Karpas-422 (cell line): ENCODE data around the gene ZMYM2. TPM values are rescaled to one million over a fixed set of nuclear protein-coding genes. Genes with fewer than 3 reads are reported as not detected.

ENCODE experiments used
- DNase-seq: peaks from one replicate; pipeline ENCODE4 v3.0.0-alpha.2; 2015
- H2AFZ ChIP-seq: fragments of 200-600 bp; sonication (generic); 2 replicates; pipeline ENCODE4 v1.6.1; 2014; ENCODE audit warnings: antibody characterized with exemption, low read length, mixed read lengths
- H3K27ac ChIP-seq: fragments of 200-600 bp; sonication (generic); 2 replicates; pipeline ENCODE4 v1.5.1; 2014; ENCODE audit warnings: mild to moderate bottlenecking, low read length, moderate library complexity
- H3K27me3 ChIP-seq: fragments of 200-600 bp; sonication (generic); 2 replicates; pipeline ENCODE4 v1.6.1; 2014; ENCODE audit warnings: low read length, mixed read lengths
- H3K36me3 ChIP-seq: fragments of 200-600 bp; sonication (generic); 2 replicates; pipeline ENCODE4 v1.6.1; 2014; ENCODE audit warnings: low read length, mixed read lengths; ENCODE audit not compliant: insufficient read depth
- H3K4me1 ChIP-seq: fragments of 200-600 bp; sonication (generic); 2 replicates; pipeline ENCODE4 v1.6.1; 2014; ENCODE audit warnings: mild to moderate bottlenecking, low read length, mixed read lengths
- H3K4me2 ChIP-seq: fragments of 200-600 bp; sonication (generic); 2 replicates; pipeline ENCODE4 v1.6.1; 2014; ENCODE audit warnings: low read length, low read depth, mild to moderate bottlenecking; ENCODE audit not compliant: poor library complexity, severe bottlenecking
- H3K4me3 ChIP-seq: fragments of 200-600 bp; sonication (generic); 2 replicates; pipeline ENCODE4 v1.5.1; 2014; ENCODE audit warnings: mild to moderate bottlenecking, antibody characterized with exemption, low read length, mixed read lengths
- H3K79me2 ChIP-seq: fragments of 200-600 bp; sonication (generic); 2 replicates; pipeline ENCODE4 v1.6.1; 2014; ENCODE audit warnings: mild to moderate bottlenecking, low read length, mixed read lengths
- H3K9ac ChIP-seq: fragments of 200-600 bp; sonication (generic); 2 replicates; pipeline ENCODE4 v1.6.0; 2014; ENCODE audit warnings: low read length
- H3K9me2 ChIP-seq: fragments of 200-600 bp; sonication (generic), shearing (Covaris generic); replicated peaks from 2 replicates; pipeline ENCODE4 v1.6.0; 2014; ENCODE audit warnings: mild to moderate bottlenecking, low read length, moderate library complexity; ENCODE audit not compliant: insufficient read depth
- H3K9me3 ChIP-seq: fragments of 300-700, 200-600 bp; sonication (generic); 2 replicates; pipeline ENCODE4 v1.6.1; 2014; ENCODE audit warnings: low read length, mixed read lengths
- H4K20me1 ChIP-seq: fragments of 200-600 bp; sonication (generic); 2 replicates; pipeline ENCODE4 v1.6.1; 2014; ENCODE audit warnings: mild to moderate bottlenecking, antibody characterized with exemption, low read length, low read depth; ENCODE audit not compliant: insufficient read depth
- total RNA-seq: library from RNA; depleted of rRNA; stranded (reverse); fragments of >200 nt; shearing (Covaris generic); gene quantifications from 2 replicates; pipeline ENCODE4 v1.2.3, GENCODE V29; 2014; ENCODE audit warnings: low replicate concordance

The ZMYM2 gene
- total RNA-seq, 1 experiment from 2014 or later, result 148 TPM

DNA sequence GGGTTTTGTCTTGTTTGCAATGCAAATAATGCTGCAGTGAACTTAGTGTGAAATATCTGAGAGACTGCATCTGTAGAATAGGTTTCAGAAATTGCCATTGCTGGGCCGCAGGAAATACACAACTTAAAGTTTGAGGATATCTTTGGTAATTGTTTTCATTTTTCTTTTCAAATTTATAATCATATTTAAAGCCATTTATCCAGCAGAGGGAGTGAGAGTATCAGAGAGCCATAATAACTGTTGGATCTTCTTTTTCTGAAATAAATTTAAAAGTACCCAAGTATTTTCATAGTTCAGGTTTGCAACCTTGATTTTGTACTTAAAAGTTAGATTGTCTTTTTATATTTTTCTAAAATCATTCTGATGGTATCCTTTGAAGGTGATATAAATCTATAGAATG, 99.4 kb downstream of the ZMYM2 start:
- H4K20me1 ChIP-seq, result no peaks in the 10 kb centered on the region
- H3K36me3 ChIP-seq, result peaks cover 69% of the 10 kb centered on the region
- H3K9me2 ChIP-seq, result no peaks in the 10 kb centered on the region
- H3K4me3 ChIP-seq, result no peak overlapping the region
- H3K4me2 ChIP-seq, result no peak overlapping the region
- H3K27ac ChIP-seq, result no peak overlapping the region
- no peak overlapping the region for H3K9ac ChIP-seq
- H3K9me3 ChIP-seq, result no peaks in the 10 kb centered on the region
- no peaks in the 10 kb centered on the region for H3K27me3 ChIP-seq
- H2AFZ ChIP-seq, result no peak overlapping the region
- peaks cover 31% of the 10 kb centered on the region for H3K79me2 ChIP-seq
- H3K4me1 ChIP-seq, result no peaks in the 10 kb centered on the region
- DNase-seq, result no peak

DNA sequence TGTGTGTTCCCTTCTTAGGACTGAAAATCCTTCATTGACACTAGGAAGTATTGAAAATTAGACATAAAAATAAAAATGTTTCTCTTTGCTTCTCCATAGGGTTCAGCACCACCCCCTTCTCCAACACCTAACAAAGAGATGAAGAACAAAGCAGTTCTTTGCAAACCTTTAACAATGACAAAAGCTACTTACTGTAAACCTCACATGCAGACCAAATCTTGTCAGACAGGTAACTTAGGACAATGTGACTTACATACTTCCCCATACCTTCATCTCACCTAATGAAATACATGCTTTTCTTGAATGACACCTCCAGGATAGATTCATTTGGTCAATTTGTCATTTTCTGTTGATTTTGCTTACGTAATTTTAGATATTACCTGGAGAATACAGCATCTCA, 99.9 kb downstream of the ZMYM2 start:
- DNase-seq, result no peak
- H3K36me3 ChIP-seq, result peaks cover 68% of the 10 kb centered on the region

DNA sequence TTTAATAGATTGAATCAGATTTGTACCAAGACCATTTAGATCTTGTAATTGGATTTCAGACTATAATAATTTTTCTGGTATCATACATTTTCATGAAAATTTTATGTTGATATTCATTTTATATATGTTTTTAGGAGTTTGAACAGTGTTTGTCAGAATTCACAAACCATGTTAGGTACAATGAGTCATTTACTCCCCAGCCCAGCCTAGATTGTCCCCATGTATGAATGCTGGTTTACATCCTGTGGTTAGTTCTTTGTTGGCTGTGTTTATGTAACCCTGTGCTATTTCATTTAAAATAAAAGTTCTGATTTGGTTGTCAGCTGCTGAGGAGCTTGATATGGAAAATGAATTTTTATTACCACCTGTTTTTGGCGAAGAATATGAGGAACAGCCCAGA, 105.6 kb downstream of the ZMYM2 start:
- Histone ChIP-seq H3K9me3 (no peaks in the 10 kb centered on the region), H3K27ac (no peak overlapping the region), H3K36me3 (peaks cover 69% of the 10 kb centered on the region), H3K79me2 (peaks cover 7% of the 10 kb centered on the region), H3K4me1 (no peaks in the 10 kb centered on the region), H3K4me2 (no peak overlapping the region), H3K27me3 (no peaks in the 10 kb centered on the region), H3K4me3 (no peak overlapping the region), H2AFZ (no peak overlapping the region), H4K20me1 (no peaks in the 10 kb centered on the region), H3K9ac (no peak overlapping the region), H3K9me2 (no peaks in the 10 kb centered on the region)
- no peak for DNase-seq

More for the DNA sequence above, 99.9 kb downstream of the ZMYM2 start:
- H3K4me2 ChIP-seq, result no peak overlapping the region
- H3K9ac ChIP-seq, result no peak overlapping the region
- H2AFZ ChIP-seq, result no peak overlapping the region
- no peaks in the 10 kb centered on the region for H3K9me2 ChIP-seq
- no peaks in the 10 kb centered on the region for H3K27me3 ChIP-seq
- no peaks in the 10 kb centered on the region for H3K9me3 ChIP-seq
- peaks cover 29% of the 10 kb centered on the region for H3K79me2 ChIP-seq
- H3K4me3 ChIP-seq, result no peak overlapping the region
- H3K27ac ChIP-seq, result no peak overlapping the region
- no peaks in the 10 kb centered on the region for H4K20me1 ChIP-seq
- no peaks in the 10 kb centered on the region for H3K4me1 ChIP-seq

DNA sequence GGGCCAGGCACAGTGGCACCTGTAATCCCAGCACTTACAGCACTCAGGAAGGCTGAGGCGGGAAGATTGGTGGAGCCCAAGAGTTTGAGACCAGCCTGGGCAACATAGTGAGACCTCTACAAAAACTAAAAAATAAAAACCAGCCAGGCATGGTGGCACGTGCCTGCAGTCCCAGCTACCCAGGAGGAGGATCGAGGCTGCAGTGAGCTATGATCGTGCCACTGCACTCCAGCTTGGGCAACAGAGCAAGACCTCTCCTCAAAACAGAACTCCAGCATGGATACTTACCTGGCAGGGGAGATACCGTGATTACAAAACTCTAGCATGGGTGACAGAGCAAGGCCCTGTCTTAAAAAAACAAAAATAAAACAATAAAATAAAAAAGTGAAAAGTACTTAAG, 107.0 kb downstream of the ZMYM2 start:
- no peak for DNase-seq
- no peaks in the 10 kb centered on the region for H3K4me1 ChIP-seq
- H3K79me2 ChIP-seq, result peaks cover 12% of the 10 kb centered on the region
- H3K27ac ChIP-seq, result no peak overlapping the region
- no peak overlapping the region for H3K9ac ChIP-seq
- no peak overlapping the region for H3K4me2 ChIP-seq
- no peak overlapping the region for H2AFZ ChIP-seq
- H3K9me3 ChIP-seq, result no peaks in the 10 kb centered on the region
- H3K9me2 ChIP-seq, result no peaks in the 10 kb centered on the region
- H3K36me3 ChIP-seq, result peaks cover 74% of the 10 kb centered on the region
- H3K27me3 ChIP-seq, result no peaks in the 10 kb centered on the region
- H4K20me1 ChIP-seq, result no peaks in the 10 kb centered on the region
- no peak overlapping the region for H3K4me3 ChIP-seq

DNA sequence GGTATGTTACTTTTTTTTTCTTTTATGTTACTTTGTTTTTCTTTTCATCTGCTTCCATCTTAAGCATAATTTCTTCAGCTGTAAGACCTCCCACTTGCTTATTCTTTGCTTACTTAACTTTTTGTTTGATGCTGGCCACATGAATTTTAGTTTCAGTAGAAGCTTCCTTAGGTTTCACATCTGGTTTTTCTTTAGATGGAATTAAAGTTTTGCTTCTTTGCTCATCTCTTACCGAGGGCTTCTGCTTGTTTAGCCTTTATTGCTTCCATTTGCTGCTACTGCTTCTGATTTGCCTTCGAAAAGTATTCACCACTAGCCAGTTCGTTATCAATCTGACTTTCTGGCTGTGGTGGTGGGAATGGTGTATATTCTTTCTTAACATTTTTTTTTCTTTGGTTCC, 111.4 kb downstream of the ZMYM2 start:
- H3K4me2 ChIP-seq, result no peak overlapping the region
- no peak overlapping the region for H2AFZ ChIP-seq
- H3K9me2 ChIP-seq, result no peaks in the 10 kb centered on the region
- DNase-seq, result no peak
- H4K20me1 ChIP-seq, result no peaks in the 10 kb centered on the region
- no peaks in the 10 kb centered on the region for H3K9me3 ChIP-seq
- H3K36me3 ChIP-seq, result peaks cover 66% of the 10 kb centered on the region
- no peak overlapping the region for H3K4me3 ChIP-seq
- no peak overlapping the region for H3K9ac ChIP-seq
- no peak overlapping the region for H3K27ac ChIP-seq
- H3K79me2 ChIP-seq, result peaks cover 18% of the 10 kb centered on the region
- no peaks in the 10 kb centered on the region for H3K27me3 ChIP-seq
- no peaks in the 10 kb centered on the region for H3K4me1 ChIP-seq

DNA sequence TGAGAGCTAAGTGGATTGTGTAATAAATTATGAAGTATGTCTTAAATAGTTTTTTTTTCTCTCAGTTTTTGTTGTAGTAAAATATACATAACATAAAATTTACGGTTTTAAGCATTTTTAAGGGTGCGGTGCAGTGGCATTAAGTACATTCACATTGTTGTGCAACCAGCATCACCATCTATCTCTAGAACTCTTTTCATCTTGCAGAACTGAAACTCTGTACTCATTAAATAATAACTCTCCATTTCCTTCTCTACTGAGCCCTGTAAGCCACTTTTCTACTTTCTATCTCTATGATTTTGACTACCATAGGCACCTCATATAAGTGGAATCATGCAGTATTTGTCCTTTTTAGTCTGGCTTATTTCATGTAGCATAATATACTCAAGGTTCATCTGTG, 115.2 kb downstream of the ZMYM2 start:
- DNase-seq, result no peak
- Histone ChIP-seq H3K27ac (no peak overlapping the region), H3K9ac (no peak overlapping the region), H3K4me2 (no peak overlapping the region), H2AFZ (no peak overlapping the region), H3K9me3 (no peaks in the 10 kb centered on the region), H4K20me1 (no peaks in the 10 kb centered on the region), H3K4me1 (no peaks in the 10 kb centered on the region), H3K9me2 (no peaks in the 10 kb centered on the region), H3K4me3 (no peak overlapping the region), H3K79me2 (peaks cover 19% of the 10 kb centered on the region), H3K27me3 (no peaks in the 10 kb centered on the region), H3K36me3 (peaks cover 48% of the 10 kb centered on the region)

DNA sequence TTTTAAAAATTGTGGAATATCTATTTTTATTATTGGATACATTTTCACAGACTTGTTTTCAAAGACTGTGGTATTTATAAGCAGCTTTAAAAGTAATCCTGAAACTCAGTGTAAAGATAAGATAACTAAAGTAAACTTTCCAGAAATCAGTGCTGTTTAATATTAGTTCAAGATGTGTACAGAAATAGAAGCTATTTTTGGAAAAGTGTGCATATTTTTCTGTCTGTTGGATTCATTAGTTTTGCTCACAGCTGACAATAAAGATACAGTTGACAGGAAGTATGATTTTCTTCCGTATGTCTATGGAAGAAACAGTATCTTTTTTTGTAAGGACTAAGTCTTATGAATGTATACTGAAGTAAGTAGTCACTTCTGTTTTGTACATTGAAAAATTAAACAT, 116.4 kb downstream of the ZMYM2 start:
- Histone ChIP-seq H3K27me3 (no peaks in the 10 kb centered on the region), H3K9me2 (no peaks in the 10 kb centered on the region), H2AFZ (no peak overlapping the region), H3K4me2 (no peak overlapping the region), H3K9me3 (no peaks in the 10 kb centered on the region), H3K27ac (no peak overlapping the region), H3K79me2 (peaks cover 15% of the 10 kb centered on the region), H3K4me1 (no peaks in the 10 kb centered on the region), H3K36me3 (peaks cover 38% of the 10 kb centered on the region), H4K20me1 (no peaks in the 10 kb centered on the region), H3K9ac (no peak overlapping the region), H3K4me3 (no peak overlapping the region)
- no peak for DNase-seq

DNA sequence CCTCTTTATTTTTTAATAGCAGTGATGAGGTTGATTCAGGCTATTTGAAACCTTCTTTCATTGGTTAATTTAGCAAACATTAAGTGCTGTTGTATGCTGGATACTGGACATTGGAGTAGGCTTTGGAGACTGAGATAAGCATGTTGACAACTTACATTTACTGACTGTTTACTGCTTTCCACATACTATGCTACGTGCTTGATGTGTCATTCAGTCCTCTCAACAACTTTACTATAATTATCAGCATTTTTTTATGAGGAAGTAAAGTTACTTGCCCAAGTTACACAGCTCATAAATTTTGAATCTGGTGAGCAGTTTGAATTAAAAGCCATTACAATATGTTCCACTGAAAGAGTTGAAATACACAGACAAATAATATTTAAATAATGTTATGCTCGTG, 118.6 kb downstream of the ZMYM2 start:
- Histone ChIP-seq H4K20me1 (no peaks in the 10 kb centered on the region; the same call in 1 of the 2 replicates), H3K4me3 (no peak overlapping the region), H3K4me2 (no peak overlapping the region)

More for the DNA sequence above, 118.6 kb downstream of the ZMYM2 start:
- H3K27ac ChIP-seq, result no peak overlapping the region
- H2AFZ ChIP-seq, result no peak overlapping the region
- no peaks in the 10 kb centered on the region for H3K9me3 ChIP-seq
- H3K27me3 ChIP-seq, result no peaks in the 10 kb centered on the region
- DNase-seq, result no peak
- peaks cover 6% of the 10 kb centered on the region for H3K79me2 ChIP-seq
- H3K36me3 ChIP-seq, result peaks cover 27% of the 10 kb centered on the region; the same call in 1 of the 2 replicates
- no peaks in the 10 kb centered on the region for H3K9me2 ChIP-seq
- no peaks in the 10 kb centered on the region for H3K4me1 ChIP-seq
- no peak overlapping the region for H3K9ac ChIP-seq
